Measurements from ENCODE around the gene NME3. TPM values are rescaled to one million over a fixed set of nuclear protein-coding genes. Genes with fewer than 3 reads are reported as not detected.

Gene NME3
- total and polyA plus RNA-seq, 8 donors: 19.9 to 62.9 (median 35.9) TPM

DNA sequence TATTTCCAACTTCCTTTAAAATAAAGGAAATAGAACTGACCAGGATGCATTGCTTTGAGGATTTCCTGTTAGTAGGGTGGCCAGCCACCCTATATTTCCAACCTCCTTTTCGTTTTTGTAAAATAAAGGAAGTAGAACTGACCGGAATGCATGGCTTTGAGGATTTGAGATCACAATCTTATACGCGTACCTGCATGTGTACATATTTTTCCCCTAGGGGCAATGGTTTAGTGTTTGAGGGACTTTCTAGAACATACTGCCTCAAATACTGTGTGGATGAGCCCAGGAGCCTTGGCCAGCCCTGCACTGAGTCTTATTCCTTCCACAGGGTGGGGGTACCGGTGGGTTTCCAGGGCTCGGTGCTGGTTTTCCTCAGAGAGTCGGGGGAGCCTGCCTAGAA is 39.7 kb downstream of the NME3 start:
- TF ChIP-seq, protein P1, sequence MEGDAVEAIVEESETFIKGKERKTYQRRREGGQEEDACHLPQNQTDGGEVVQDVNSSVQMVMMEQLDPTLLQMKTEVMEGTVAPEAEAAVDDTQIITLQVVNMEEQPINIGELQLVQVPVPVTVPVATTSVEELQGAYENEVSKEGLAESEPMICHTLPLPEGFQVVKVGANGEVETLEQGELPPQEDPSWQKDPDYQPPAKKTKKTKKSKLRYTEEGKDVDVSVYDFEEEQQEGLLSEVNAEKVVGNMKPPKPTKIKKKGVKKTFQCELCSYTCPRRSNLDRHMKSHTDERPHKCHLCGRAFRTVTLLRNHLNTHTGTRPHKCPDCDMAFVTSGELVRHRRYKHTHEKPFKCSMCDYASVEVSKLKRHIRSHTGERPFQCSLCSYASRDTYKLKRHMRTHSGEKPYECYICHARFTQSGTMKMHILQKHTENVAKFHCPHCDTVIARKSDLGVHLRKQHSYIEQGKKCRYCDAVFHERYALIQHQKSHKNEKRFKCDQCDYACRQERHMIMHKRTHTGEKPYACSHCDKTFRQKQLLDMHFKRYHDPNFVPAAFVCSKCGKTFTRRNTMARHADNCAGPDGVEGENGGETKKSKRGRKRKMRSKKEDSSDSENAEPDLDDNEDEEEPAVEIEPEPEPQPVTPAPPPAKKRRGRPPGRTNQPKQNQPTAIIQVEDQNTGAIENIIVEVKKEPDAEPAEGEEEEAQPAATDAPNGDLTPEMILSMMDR (IDR thresholded peaks at IDR 0.05): no peak
- ATAC-seq: no peak
- H3K4me3 ChIP-seq: no peak overlapping the region
- H3K27ac ChIP-seq: no peak overlapping the region
- no peak for DNase-seq
- H3K27me3 ChIP-seq: no peaks in the 10 kb centered on the region
- H3K36me3 ChIP-seq: peaks cover 0 to 77% of the 10 kb centered on the region in 2 donors
- intact Hi-C loops (cut with DNase I): no loop called here
- H3K4me1 ChIP-seq: no peaks in the 10 kb centered on the region
- H3K9me3 ChIP-seq: no peaks in the 10 kb centered on the region

- no peak overlapping the region for H3K4me3 ChIP-seq
- H3K4me1 ChIP-seq: no peaks in the 10 kb centered on the region
- intact Hi-C loops (cut with DNase I): no loop called here
- ATAC-seq (no peak), DNase-seq (no peak)
- H3K27me3 ChIP-seq: no peaks in the 10 kb centered on the region
- peaks cover 0 to 82% of the 10 kb centered on the region in 2 donors for H3K36me3 ChIP-seq
- no peaks in the 10 kb centered on the region for H3K9me3 ChIP-seq
- H3K27ac ChIP-seq: no peak overlapping the region
- TF ChIP-seq, protein P1 (IDR thresholded peaks at IDR 0.05): no peak
These were observed 40.3 kb downstream of the NME3 start for GRCh38 chr16:1731073-1731472.

- Histone ChIP-seq H3K4me3 (no peak overlapping the region), H3K36me3 (peaks cover 0 to 84% of the 10 kb centered on the region in 2 donors), H3K9me3 (no peaks in the 10 kb centered on the region), H3K27ac (no peak overlapping the region), H3K27me3 (no peaks in the 10 kb centered on the region), H3K4me1 (no peaks in the 10 kb centered on the region)
- no peak for ATAC-seq
- TF ChIP-seq, protein P1 (IDR thresholded peaks at IDR 0.05): no peak
- DNase-seq: no peak
- intact Hi-C loops (cut with DNase I): no loop called here
These were observed 41.9 kb downstream of the NME3 start for GRCh38 chr16:1729445-1729844.

- ATAC-seq (no peak), DNase-seq (no peak)
- Histone ChIP-seq H3K36me3 (peaks cover 0 to 82% of the 10 kb centered on the region in 2 donors), H3K4me3 (no peak overlapping the region), H3K9me3 (no peaks in the 10 kb centered on the region), H3K27me3 (no peaks in the 10 kb centered on the region), H3K27ac (no peak overlapping the region), H3K4me1 (no peaks in the 10 kb centered on the region)
- TF ChIP-seq, protein P1 (IDR thresholded peaks at IDR 0.05): no peak
- intact Hi-C loops (cut with DNase I): no loop called here
These were observed 42.3 kb downstream of the NME3 start for GRCh38 chr16:1729026-1729425.

GRCh38 chr16:1727651-1728624 is 43.4 kb downstream of the NME3 start:
- TF ChIP-seq, protein P1 (IDR thresholded peaks at IDR 0.05): no peak
- Histone ChIP-seq H3K9me3 (no peaks in the 10 kb centered on the region), H3K27ac (no peak overlapping the region), H3K36me3 (peaks cover 0 to 71% of the 10 kb centered on the region in 2 donors), H3K4me3 (no peak overlapping the region), H3K4me1 (peaks cover 1 to 10% of the 10 kb centered on the region in 2 donors), H3K27me3 (no peaks in the 10 kb centered on the region)
- DNase-seq (no peak), ATAC-seq (no peak)
- intact Hi-C loops (cut with DNase I): no loop called here

Measured in left lung (tissue), 10 donors.